A375 (cell line): ENCODE data around the gene SCYGR4. TPM values are rescaled to one million over a fixed set of nuclear protein-coding genes. Genes with fewer than 3 reads are reported as not detected.

ENCODE experiments used
- total RNA-seq: library from RNA; depleted of rRNA; stranded (reverse); fragments of >200 nt; shearing (Covaris generic); gene quantifications from 2 replicates; pipeline ENCODE4 v1.2.3, GENCODE V29; 2014; rRNA removed

Gene SCYGR4
- not detected in 2 replicates for total RNA-seq

DNA sequence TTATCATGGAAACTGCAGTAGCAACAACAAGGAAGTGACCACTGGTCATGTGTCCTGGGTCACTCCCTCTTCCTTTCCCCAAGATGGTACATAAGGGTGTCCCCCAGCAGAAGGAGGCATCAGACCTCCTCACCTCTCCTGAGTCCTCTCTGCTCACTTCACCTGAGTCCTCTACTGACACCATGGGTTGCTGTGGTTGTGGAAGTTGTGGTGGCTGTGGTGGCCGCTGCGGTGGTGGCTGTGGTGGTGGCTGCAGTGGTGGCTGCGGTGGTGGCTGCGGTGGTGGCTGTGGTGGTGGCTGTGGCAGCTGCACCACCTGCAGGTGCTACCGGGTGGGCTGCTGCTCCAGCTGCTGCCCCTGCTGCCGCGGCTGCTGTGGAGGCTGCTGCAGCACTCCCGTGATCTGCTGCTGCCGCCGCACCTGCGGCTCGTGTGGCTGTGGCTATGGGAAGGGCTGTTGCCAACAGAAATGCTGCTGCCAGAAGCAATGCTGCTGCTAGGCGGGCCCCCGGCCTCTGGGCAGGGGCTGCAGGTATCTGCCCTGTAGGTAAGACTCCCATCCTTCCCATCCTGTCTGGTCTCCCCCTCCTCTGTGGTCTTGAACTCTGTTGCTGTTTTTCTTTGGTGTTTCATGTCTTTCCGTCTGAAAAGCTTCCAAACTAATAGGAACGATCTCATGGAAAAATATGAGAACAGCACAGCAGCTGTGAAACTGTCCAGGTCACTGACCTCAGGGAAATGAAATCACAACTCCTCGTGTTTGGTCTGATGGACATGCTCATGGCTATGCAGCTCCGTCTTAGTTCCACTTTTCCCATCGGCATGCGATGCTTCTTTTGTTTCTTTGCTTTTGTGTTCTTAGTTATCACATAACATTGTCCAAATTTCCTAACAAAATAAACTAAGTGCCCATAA is at the start of gene SCYGR4:
Gene SCYGR4, plus strand, starts transcription at position 183 of the 915 bp plus-strand sequence. Its CDS starts 0 bp downstream, at position 183.

GRCh38 chr2:227598835-227599503 is 18.3 kb upstream of the SCYGR4 start, which contains the start of gene SCYGR2:
Gene SCYGR2, plus strand, starts transcription at chr2:227598893. Its CDS starts 0 bp downstream, at chr2:227598893.

GRCh38 chr2:227614740-227615139 is 2.6 kb upstream of the SCYGR4 start, which contains the start of gene SCYGR3:
Gene SCYGR3, minus strand, starts transcription at chr2:227614840. Its CDS starts 0 bp downstream, at chr2:227614840.

GRCh38 chr2:227666631-227667170 is 49.4 kb downstream of the SCYGR4 start, which contains the start of gene SCYGR5:
Gene SCYGR5, plus strand, starts transcription at chr2:227666804. Its CDS starts 0 bp downstream, at chr2:227666804.

Other genes with a start within 250 kb of the SCYGR4 start
- not detected in 2 replicates for gene TM4SF20, start 238.2 kb upstream of the SCYGR4 start, total RNA-seq
- not detected in 2 replicates for gene SCYGR1, start 229.5 kb upstream of the SCYGR4 start, total RNA-seq
- 17.7 and 23.8 TPM in 2 replicates for gene AGFG1, start 145.3 kb upstream of the SCYGR4 start, total RNA-seq
- gene SCYGR2, start 18.6 kb upstream of the SCYGR4 start, total RNA-seq, result not detected in 2 replicates
- not detected in 2 replicates for gene SCYGR3, start 2.7 kb upstream of the SCYGR4 start, total RNA-seq
- gene SCYGR5, start 49.3 kb downstream of the SCYGR4 start, total RNA-seq, result not detected in 2 replicates
- 0.68 and 1.1 TPM in 2 replicates for gene SLC19A3, start 100.5 kb downstream of the SCYGR4 start, total RNA-seq
- gene SCYGR6, start 107.3 kb downstream of the SCYGR4 start, total RNA-seq, result not detected in 2 replicates
- gene SCYGR7, start 110.8 kb downstream of the SCYGR4 start, total RNA-seq, result not detected in 2 replicates
- not detected in 2 replicates for gene SCYGR8, start 128.4 kb downstream of the SCYGR4 start, total RNA-seq
- 1.3 TPM in 1 of 2 replicates, not detected in the other for gene CCL20, start 196.3 kb downstream of the SCYGR4 start, total RNA-seq